ENCODE measurements around the gene MCTP1.
A peak's percentile ranks its signal among the peaks of the same experiment; 100 is the strongest.

Gene MCTP1

DNA sequence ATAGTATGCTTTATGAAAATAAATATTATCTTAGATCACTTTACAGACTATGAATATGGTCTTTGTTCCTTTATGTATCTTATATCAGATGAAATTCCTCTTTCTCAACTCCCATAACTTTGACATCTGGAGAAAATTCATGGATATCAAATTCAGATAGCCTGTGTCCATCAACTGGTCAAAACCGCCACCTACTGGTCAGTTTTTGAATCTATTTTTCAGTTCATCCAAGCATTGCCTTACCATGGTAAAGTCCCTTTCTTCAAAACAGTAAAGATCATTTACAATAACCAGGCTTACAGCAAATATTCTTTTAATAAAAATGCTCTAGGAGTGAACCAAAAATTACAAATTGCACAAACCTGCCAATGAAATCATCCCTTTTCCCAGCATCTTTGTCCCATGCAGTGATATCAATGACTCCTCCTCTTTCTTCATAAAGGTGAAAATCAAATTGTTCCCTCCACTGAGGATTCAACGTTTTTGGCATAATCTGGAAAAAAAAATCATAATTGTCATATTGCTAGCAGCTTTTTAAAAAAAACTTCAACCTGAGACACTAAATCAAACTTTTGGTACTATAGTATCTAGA lies 375.9 kb downstream of the MCTP1 start:
- Histone ChIP-seq H3K4me1 (ENCODE audit: control insufficient read depth, low read length) (peaks cover 11% of the 10 kb centered on the region; the same call in 1 of the 2 replicates), H3K9me3 (ENCODE audit: control insufficient read depth, insufficient read depth, low read length) (no peaks in the 10 kb centered on the region), H3K27ac (ENCODE audit: low read depth, low read length) (no peak overlapping the region), H3K4me3 (ENCODE audit: low read length) (no peak overlapping the region), H3K36me3 (ENCODE audit: control insufficient read depth, low read length) (no peaks in the 10 kb centered on the region), H4K20me1 (ENCODE audit: control insufficient read depth, insufficient read depth, low read depth, low read length) (no peaks in the 10 kb centered on the region), H3K4me2 (ENCODE audit: low read length) (no peak overlapping the region), H3K79me2 (ENCODE audit: control insufficient read depth, low read length) (no peaks in the 10 kb centered on the region), H3K9me2 (replicated peaks; ENCODE audit: control insufficient read depth, low read length) (no peaks in the 10 kb centered on the region), H3F3A (ENCODE audit: control insufficient read depth, insufficient read depth) (no peaks in the 10 kb centered on the region), H3K27me3 (ENCODE audit: control insufficient read depth, low read length) (no peaks in the 10 kb centered on the region)
- TF ChIP-seq EZH2phosphoT487 (IDR thresholded peaks at IDR 0.05; ENCODE audit: borderline replicate concordance, low read length) = no peak
- peak; percentile 72 for TF ChIP-seq CTCF (IDR thresholded peaks at IDR 0.05; ENCODE audit: low read depth, low read length, poor library complexity, severe bottlenecking)

- Histone ChIP-seq H3K36me3 (ENCODE audit: control insufficient read depth, low read length) (no peaks in the 10 kb centered on the region), H4K20me1 (ENCODE audit: control insufficient read depth, insufficient read depth, low read depth, low read length) (no peaks in the 10 kb centered on the region), H3K27me3 (ENCODE audit: control insufficient read depth, low read length) (no peaks in the 10 kb centered on the region; the same call in 1 of the 2 replicates), H3F3A (ENCODE audit: control insufficient read depth, insufficient read depth) (no peaks in the 10 kb centered on the region), H3K27ac (ENCODE audit: low read depth, low read length) (no peak overlapping the region), H3K4me3 (ENCODE audit: low read length) (no peak overlapping the region), H3K9me3 (ENCODE audit: control insufficient read depth, insufficient read depth, low read length) (no peaks in the 10 kb centered on the region), H3K4me1 (ENCODE audit: control insufficient read depth, low read length) (peaks cover 11% of the 10 kb centered on the region; the same call in 1 of the 2 replicates), H3K79me2 (ENCODE audit: control insufficient read depth, low read length) (no peaks in the 10 kb centered on the region), H3K9me2 (replicated peaks; ENCODE audit: control insufficient read depth, low read length) (no peaks in the 10 kb centered on the region), H3K4me2 (ENCODE audit: low read length) (no peak overlapping the region)
- TF ChIP-seq CTCF (IDR thresholded peaks at IDR 0.05; ENCODE audit: low read depth, low read length, poor library complexity, severe bottlenecking) = no peak
- no peak for TF ChIP-seq EZH2phosphoT487 (IDR thresholded peaks at IDR 0.05; ENCODE audit: borderline replicate concordance, low read length)
Observed at GRCh38 chr5:94906750-94907149, 378.1 kb downstream of the MCTP1 start.

- no peaks in the 10 kb centered on the region for H3K9me3 ChIP-seq (ENCODE audit: control insufficient read depth, insufficient read depth, low read length)
- no peak overlapping the region for H3K4me2 ChIP-seq (ENCODE audit: low read length)
- H3K27me3 ChIP-seq (ENCODE audit: control insufficient read depth, low read length) = no peaks in the 10 kb centered on the region; the same call in 1 of the 2 replicates
- no peaks in the 10 kb centered on the region for H3F3A ChIP-seq (ENCODE audit: control insufficient read depth, insufficient read depth)
- H3K4me3 ChIP-seq (ENCODE audit: low read length) = no peak overlapping the region
- no peak overlapping the region for H3K27ac ChIP-seq (ENCODE audit: low read depth, low read length)
- H3K9me2 ChIP-seq (replicated peaks; ENCODE audit: control insufficient read depth, low read length) = no peaks in the 10 kb centered on the region
- H3K79me2 ChIP-seq (ENCODE audit: control insufficient read depth, low read length) = no peaks in the 10 kb centered on the region
- TF ChIP-seq EZH2phosphoT487 (IDR thresholded peaks at IDR 0.05; ENCODE audit: borderline replicate concordance, low read length) (no peak), CTCF (IDR thresholded peaks at IDR 0.05; ENCODE audit: low read depth, low read length, poor library complexity, severe bottlenecking) (no peak)
- H3K36me3 ChIP-seq (ENCODE audit: control insufficient read depth, low read length) = no peaks in the 10 kb centered on the region
- H4K20me1 ChIP-seq (ENCODE audit: control insufficient read depth, insufficient read depth, low read depth, low read length) = no peaks in the 10 kb centered on the region
- no peaks in the 10 kb centered on the region for H3K4me1 ChIP-seq (ENCODE audit: control insufficient read depth, low read length)
Observed at GRCh38 chr5:94903726-94904125, 381.2 kb downstream of the MCTP1 start.
